ENCODE measurements around the gene MAPK8IP1.
"Not testable (repeated sequence)": the region's sequence is repeated elsewhere in the genome, so short reads cannot be mapped to it uniquely, and the experiment has no call there.

MAPK8IP1 gene

GRCh38 chr11:45890886-45891550 is 5.6 kb downstream of the MAPK8IP1 start:
- DNase-seq (ENCODE audit: low read depth): no peak

GRCh38 chr11:45892856-45893255 is 7.4 kb downstream of the MAPK8IP1 start:
- DNase-seq (ENCODE audit: low read depth): no peak

GRCh38 chr11:45894555-45895247 is 9.2 kb downstream of the MAPK8IP1 start:
- no peak for DNase-seq (ENCODE audit: low read depth)

GRCh38 chr11:45895553-45896259 is 10.3 kb downstream of the MAPK8IP1 start:
- DNase-seq (ENCODE audit: low read depth): no peak

GRCh38 chr11:45896422-45896984 is 11.1 kb downstream of the MAPK8IP1 start:
- peak; percentile 12 for DNase-seq (ENCODE audit: low read depth)

- no peak for DNase-seq (ENCODE audit: low read depth)
Measured at GRCh38 chr11:45897556-45897955, 12.1 kb downstream of the MAPK8IP1 start.

- DNase-seq (ENCODE audit: low read depth): no peak
Measured at GRCh38 chr11:45899086-45899447, 13.6 kb downstream of the MAPK8IP1 start.

- DNase-seq (ENCODE audit: low read depth): peak; percentile 88
Measured at GRCh38 chr11:45899448-45900174, 14.2 kb downstream of the MAPK8IP1 start.

GRCh38 chr11:45900175-45900800 is 14.8 kb downstream of the MAPK8IP1 start:
- DNase-seq (ENCODE audit: low read depth): not testable (repeated sequence)

GRCh38 chr11:45900916-45901617 is 15.6 kb downstream of the MAPK8IP1 start:
- no peak for DNase-seq (ENCODE audit: low read depth)

- no peak for DNase-seq (ENCODE audit: low read depth)
Measured at GRCh38 chr11:45901626-45902025, 16.2 kb downstream of the MAPK8IP1 start.

GRCh38 chr11:45902452-45903380 is 17.3 kb downstream of the MAPK8IP1 start:
- DNase-seq (ENCODE audit: low read depth): no peak

- DNase-seq (ENCODE audit: low read depth): no peak
Measured at GRCh38 chr11:45904309-45904915, 19.0 kb downstream of the MAPK8IP1 start.

GRCh38 chr11:45905095-45905494 is 19.6 kb downstream of the MAPK8IP1 start:
- DNase-seq (ENCODE audit: low read depth): no peak

GRCh38 chr11:45905576-45905975 is 20.1 kb downstream of the MAPK8IP1 start:
- not testable (repeated sequence) for DNase-seq (ENCODE audit: low read depth)

- no peak for DNase-seq (ENCODE audit: low read depth)
Measured at GRCh38 chr11:45906096-45906682, 20.7 kb downstream of the MAPK8IP1 start.

GRCh38 chr11:45906965-45907611 is 21.6 kb downstream of the MAPK8IP1 start, which contains the start of gene FREY1:
Gene FREY1 (minus strand): TSS chr11:45907271. CDS start chr11:45907245, 26 bp downstream.
- no peak for DNase-seq (ENCODE audit: low read depth)

GRCh38 chr11:45907911-45908370 is 22.5 kb downstream of the MAPK8IP1 start:
- DNase-seq (ENCODE audit: low read depth): no peak
